NCI-H524 treated with DMSO at 0.1 percent for 48 hours (cell line): ENCODE measurements around the gene AKAP14.
A peak's percentile ranks its signal among the peaks of the same experiment; 100 is the strongest.
"Not testable (repeated sequence)": the region's sequence is repeated elsewhere in the genome, so short reads cannot be mapped to it uniquely, and the experiment has no call there.

Source experiments
- DNase-seq: peaks from one replicate; lab custom pipeline; 2025; lab: John Stamatoyannopoulos, UW

The AKAP14 gene

DNA sequence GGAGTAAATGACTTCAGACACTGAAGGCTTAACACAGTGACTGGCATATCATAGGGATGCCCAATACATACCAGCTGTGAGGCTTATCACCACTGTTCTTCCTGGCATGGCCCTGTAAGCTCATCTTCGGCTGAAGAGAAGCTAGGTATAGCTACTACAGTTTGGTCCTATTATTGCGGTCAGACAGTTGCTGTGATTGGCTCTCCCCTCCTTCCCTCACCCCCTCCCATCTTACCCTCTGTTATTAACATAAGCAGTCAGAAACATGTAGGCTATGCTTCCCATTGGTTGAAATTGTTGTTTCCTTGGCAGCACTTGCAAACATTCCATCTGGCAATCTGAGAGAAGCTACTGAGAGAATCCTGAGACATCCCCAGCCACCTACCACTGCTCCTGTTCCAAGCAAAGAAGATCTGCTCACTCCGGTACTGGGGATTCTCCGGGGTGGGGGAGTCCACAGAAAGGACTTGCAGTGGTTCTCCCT lies at the start of gene AKAP14:
TSS of gene AKAP14 (plus strand) at position 51 of the 484 bp plus-strand sequence. CDS start 7,331 bp downstream, outside the sequence.
- DNase-seq, result no peak

DNA sequence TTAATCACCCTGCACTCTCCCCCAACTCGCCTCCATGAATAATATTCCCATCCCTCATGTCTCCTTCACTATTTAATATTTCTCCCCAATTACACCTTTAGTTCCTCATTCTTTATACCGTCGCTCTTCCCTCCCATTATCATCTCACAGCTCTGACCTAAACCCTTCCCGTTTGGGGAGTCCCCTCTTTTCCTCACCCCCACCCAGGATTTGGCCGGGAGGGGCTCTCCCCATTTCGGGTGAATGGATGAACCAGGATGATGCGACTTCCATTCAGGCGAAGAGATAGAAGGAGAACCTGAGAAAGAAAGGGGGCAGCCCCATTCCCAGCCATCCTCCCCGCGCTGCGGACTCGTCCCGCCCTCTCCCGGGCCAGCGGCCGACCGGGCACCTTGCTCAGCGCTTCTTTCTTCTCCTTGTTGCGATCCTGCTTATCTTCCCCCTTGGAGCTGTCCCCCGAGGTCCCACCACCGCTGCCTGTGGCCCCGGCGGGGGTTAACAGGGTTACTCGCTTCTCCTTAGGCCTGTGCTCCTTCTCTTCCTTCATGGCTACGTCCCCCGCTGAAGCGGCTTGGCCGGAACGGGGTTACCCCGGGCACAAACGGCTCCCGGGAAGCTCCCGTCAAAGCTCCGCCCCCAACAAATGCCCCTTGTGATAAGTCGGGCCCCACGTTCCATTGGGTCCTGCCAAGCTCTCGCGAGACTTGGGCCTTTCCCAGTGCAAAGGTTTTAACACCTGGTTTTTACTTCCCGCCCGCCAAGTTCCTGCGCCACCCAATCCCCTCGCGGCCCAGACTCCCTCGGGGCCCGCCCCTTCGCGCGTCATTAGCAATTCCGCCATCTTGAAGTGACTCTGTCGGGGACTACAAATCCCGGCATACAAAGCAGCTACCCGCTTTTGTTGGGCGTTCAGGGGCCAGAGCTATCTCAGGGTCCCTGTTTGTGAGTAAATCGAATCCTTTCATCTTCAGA lies 43.0 kb upstream of the AKAP14 start, which contains the start of gene UPF3B:
TSS of gene UPF3B (minus strand) at position 582 of the 972 bp plus-strand sequence. CDS start at position 547, 35 bp downstream.
- DNase-seq, result peak; percentile 96

DNA sequence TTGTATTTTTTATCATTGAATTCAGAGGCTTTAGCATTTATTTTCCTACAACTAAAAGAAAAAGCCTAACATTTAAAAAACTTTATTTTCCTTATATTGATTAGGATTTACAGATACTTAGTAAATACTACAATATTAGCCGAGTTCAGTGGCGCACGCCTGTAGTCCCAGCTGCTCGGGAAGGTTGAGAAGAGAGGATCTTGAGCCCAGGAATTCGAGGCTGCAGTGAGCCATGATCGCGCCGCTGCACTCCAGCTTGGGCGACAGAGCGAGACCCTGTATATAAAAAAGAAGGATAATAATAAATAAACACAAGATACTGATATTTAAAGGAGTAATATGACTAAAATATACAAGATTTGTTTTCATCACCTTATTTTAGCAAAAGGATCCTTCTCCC lies 42.2 kb upstream of the AKAP14 start:
- DNase-seq, result no peak

DNA sequence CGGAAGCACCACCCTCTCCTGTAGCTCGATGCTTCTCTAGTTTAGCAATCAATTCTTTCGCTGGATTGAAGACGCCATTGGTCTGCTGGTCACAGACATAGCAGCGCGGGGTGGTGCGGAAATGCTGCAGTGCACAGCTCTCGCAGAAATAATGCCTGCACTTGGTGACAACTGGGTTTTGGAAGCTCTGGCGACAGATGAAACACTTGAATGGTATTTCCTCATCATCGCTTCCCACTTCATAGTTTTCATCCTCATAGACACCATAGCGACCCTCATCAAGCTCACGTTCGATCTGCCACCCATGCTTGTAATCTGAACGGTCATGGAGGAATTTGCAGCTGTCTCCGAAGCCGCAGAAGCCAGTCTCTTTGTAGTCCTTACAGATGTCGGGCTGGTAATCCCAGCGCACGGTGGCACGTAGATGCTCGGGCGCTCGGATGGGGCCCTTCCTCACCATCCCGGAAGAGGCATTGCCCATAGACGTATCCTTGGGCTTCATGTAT lies 25.0 kb upstream of the AKAP14 start:
- no peak for DNase-seq

DNA sequence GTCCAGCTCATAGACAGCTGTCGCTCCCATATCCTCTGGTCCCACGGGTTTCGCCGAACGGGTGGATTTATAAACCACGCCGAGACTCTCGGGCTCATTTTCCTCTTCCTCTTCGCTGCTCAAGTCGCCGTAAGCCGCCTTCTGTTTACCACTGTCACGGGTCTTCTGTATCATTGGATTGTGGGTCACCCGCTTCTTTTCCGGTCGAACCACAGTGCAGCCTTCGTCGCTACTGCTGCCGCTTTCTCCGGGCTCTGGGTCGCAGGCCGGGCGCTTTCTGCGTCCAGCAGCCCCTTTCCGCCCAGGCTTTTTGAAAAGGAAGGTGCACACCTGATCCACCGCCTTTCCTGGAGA lies 24.5 kb upstream of the AKAP14 start:
- no peak for DNase-seq

DNA sequence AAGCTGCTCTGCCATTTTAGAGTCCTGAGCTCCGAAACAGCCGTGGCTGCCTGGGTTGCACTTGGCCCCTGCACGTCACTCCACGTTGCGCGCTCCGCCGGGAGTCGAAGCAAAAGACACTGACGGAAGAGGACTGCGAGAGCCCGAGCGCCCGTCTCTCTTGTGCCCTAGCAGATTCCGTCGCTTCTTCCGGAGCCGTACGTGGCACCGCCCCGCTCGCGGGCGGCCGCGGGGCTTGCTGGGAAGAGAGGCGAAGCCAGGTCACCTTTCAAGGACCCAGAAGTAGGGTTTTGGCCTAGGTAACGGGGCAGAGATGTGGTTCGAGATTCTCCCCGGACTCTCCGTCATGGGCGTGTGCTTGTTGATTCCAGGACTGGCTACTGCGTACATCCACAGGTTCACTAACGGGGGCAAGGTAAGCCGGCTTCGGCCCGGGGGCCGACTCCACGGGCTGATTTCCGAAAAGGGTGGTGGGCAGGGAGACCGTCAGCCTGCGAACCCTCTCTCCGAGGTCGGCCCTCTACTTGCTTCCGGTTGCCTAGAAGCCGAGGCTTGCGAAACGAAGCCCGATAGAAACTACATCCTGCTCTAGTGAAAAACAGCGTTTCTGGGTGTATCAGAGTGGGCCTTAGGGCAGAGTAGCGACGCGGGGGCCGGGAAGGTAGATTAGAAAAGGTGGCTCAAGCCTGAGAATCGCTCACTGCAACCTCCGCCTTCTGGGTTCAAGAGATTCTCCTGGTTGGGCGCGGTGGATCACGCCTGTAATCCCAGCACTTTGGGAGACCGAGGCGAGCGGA lies 23.9 kb upstream of the AKAP14 start, which contains the start of the genes NDUFA1 and RNF113A:
TSS of gene NDUFA1 (plus strand) at position 234 of the 797 bp plus-strand sequence. CDS start at position 314, 80 bp downstream.
TSS of gene RNF113A (minus strand) at position 135 of the 797 bp plus-strand sequence. CDS start at position 15, 120 bp downstream.
- peak; percentile 82 for DNase-seq

DNA sequence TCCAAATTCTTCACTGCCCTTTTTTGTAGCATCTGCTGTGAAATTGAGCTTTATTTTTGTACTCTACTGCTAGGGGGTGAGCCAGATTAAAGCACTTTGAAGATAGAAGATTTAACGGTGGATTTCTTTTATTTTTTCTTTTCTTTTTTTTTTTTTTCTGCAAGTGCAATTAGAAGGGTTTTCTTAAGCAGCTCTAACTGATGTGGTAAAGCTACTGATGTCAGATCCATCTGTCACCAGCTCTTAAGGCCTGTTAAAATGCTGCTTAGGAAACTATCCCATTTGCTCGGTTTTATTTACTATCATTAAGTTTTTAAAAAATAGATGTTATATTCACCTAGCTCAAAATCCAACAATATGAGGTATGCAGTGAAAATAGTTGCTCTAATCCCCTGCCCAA lies 17.0 kb upstream of the AKAP14 start:
- no peak for DNase-seq

DNA sequence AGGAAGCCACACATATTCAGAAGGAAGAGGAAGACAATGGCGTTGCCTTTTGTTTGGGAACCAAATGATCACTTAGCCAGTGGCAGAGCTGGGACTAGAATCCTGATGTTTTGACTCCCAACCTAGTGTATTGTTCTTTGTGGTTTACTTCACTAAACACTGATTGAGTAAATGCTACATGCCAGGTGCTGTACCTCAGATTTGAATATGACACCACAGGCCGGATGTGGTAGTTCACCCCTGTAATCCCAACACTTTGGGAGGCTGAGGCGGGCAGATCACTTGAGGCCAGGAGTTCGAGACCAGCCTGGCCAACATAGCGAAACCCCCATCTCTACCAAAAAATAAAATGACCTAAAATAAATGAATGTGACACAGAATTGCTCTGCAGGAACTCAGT lies 15.6 kb upstream of the AKAP14 start:
- no peak for DNase-seq

DNA sequence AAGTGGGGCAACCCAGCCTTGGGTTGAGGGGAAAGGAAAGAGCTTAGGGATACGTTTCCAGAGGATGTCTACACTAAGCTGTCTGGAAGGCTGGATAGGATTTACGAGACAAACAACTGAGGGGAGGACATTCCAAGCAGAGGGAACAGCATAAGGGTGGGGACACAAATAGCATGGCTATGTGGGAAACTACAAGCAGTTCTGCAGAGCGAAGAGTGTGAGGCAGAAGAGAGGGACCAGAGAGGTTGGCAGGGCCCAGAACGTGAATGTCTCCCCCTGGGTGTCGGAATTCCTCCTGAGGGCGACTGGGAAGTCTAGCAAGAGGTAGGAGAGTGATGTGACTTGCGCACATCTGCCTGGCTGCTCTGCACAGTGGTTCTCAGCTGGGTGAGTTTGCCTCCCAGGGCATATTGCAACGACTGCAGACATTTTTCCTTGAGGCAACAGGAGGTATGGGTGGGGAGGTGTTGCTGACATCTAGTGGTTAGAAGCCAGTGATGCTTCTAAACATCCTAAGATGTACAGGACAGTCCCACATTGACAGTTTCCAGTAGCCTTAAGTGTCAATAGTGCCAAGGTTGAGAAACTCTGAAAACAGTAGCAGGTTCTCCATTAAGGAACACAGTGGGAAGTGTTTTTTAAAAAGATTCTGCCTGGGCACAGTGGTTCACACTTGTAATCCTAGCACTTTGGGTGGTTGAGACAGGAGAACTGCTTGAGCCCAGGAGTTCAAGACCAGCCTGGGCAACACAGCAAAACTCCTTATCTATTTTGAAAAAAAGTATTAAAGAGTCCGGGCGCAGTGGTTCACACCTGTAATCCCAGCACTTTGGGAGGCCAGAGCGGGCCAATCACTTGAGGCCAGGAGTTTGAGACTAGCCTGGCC lies 14.9 kb upstream of the AKAP14 start:
- DNase-seq, result no peak

DNA sequence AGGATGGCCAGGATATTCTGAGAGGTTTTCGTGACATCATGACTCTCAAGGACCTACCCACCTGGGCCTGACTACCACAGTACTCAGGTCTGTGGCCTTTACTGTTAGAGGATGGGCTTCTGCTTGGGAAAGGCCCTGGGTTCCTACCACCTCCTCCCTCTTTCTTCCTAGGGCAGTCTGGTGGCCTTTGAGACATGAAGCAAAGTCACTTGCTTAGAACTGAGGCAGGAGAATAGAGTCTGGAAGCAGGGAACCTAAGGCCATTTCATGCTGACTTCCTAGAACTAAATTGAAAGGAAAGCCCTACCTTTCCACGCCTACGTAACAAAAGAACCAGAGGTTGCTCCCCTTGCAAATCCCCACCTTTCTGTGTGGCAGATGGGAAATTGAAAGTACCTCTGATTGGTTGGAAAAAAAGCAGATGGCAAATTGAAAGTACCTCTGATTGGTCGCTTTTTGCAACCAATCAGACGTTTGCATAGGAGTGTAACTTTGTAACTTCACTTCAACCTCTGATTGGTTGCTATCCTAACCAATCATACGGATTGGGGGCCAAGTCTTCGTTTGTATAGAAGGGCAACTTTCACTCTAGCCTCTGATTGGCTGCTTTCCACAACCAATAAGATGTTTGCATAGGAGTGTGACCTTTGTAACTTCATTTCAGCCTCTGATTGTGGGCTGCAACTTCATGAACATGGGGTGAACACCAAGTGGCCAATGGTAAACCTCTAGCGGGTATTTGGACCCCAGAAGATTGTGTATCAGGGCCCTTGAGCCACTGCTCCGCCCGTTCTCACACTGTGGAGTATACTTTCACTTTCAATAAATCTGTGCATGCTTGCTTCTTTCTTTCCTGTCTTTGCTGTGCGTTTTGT lies 9.9 kb upstream of the AKAP14 start:
- no peak for DNase-seq

DNA sequence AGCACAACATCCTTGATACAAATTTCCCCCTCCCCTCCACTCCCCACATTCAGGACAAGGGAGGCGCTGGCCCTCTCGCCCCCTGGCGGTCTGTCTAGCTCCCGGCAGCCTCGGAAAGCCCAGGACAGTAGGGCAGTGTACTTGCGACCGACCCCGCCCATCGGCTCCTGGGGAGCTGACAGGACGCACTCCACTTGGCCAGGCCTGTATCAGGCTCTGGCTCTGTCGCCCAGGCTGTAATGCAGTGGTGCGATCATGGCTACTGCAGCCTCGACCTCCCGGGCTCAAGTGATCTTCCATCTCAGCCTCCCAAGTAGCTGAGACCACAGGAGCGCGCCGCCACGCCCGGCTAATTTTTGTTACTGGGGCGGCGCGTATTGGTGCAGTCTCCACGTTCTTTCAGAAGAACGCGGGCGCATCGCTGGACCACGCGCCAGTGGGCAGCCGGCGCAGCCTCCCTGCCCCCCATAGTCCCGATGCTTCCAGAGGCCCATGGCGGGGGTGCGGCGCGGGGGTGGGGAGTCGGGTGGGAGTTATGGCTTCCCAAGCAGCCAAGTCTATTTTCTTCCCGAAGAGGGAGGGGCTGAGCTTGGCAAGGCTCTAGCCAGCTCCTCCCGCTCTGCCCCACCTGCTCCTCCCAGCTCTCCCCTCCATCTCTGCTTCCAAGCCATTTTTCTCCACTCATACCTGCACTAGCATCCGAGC lies 7.8 kb upstream of the AKAP14 start:
- peak; percentile 37 for DNase-seq

DNA sequence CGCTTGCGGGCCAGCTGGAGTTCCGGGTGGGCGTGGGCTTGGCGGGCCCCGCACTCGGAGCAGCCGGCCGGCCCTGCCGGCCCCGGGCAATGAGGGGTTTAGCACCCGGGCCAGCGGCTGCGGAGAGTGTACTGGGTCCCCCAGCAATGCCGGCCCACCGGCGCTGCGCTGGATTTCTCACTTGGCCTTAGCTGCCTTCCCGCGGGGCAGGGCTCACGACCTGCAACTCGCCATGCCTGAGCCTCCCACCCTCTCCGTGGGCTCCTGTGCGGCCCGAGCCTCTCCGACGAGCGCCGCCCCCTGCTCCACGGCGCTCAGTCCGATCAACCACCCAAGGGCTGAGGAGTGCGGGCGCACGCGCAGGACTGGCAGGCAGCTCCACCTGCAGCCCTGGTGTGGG lies 5.1 kb upstream of the AKAP14 start:
- DNase-seq, result not testable (repeated sequence)

DNA sequence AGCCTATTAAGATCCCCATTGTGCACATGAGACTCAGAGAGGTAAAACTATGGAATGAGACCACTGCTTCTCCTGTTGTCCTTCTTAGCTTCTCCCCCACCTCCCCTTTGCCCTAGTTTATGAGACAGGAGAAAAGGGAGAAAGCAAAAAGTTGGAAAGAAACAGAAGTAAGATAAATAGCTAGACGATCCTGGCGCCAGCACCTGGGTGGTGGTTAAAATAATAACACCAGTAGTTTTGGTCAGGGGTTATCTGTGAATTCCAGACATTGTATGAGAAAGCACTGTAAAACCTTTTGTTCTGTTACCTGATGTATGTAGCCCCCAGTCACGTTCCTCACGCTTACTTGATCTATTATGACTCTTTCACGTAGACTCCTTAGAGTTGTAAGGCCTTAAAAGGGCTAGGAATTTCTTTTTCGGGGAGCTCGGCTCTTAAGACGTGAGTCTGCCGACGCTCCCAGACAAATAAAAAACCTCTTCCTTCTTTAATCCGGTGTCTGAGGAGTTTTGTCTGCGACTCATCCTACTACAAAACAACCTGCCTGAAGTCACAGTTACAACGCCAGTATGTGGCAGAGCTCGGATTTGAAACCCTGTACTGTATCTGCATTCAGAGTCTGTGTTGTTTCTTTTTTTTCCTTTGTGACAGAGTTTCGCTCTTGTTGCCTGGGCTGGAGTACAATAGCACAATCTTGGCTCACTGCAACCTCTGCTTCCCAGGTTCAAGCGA lies 3.6 kb upstream of the AKAP14 start:
- not testable (repeated sequence) for DNase-seq

DNA sequence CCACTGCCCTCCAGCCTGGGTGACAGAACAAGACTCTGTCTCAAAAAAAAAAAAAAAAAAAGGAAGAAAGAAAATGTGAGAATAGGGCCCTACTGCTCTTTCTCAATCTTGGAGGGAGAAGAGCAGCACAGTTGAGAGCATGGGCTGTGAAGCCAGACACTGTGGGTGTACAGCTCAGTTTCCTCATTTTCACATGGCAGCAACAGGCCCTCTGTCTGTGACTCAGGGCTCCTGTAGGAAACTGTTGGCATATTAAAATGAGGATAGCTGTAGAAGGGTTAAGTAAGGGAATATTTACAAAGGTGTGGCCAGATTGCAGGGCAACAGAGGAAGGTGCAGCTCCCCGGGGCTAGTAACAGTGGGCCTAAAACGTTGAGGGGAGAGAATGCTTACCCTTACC lies 3.4 kb downstream of the AKAP14 start:
- DNase-seq, result no peak

DNA sequence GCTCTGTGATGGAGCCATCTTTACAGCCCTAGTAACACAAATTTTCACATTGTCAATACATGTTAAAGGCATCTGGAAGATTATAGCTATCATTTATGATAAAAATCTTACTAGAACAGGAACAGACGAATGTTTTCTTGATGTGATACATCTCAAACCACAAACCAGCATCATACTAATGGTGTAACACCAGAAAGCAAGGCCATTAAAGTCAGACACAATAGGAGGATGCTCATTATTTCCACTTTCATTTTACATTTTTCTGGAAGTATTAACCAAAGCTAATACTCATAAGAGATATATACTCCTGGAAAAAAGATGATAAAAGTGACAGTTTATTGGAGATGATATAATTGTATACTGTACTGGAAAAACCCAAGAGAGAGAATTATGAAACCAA lies 5.3 kb downstream of the AKAP14 start:
- DNase-seq, result no peak

DNA sequence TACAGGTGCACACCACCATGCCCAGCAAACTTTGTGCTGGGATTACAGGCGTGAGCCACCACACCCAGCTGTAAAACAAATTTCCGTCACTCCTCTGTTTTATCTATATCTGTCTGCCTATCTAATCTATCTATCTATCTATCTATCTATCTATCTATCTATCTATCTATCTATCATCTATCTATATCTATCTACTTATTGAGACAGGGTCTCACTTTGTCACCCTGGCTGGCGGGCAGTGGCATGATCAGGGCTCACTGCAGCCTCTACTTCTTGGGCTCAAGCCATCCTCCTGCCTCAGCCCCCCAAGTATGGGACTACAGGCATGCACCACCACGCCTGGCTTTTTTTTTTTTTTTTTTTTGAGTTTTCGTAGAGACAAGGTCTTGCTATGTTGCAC lies 20.6 kb downstream of the AKAP14 start:
- no peak for DNase-seq

DNA sequence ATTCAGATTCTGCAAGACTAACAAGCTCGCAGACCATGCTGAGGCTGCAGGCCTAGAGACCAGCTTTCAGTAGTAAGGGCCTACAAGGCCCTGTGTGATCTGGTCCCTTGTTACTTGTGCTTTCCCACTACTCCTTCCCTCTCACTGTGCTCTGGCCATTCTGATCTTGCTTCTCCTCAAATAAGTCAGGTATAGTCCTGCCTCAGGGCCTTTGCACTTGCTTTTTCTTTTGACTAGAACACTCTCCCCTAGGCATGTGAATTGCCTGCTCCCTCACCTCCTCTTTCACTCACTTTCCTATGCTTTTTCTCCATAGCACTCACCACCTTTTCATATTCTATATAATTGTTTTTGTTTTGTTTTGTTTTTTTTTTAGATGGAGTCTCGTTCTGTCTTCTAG lies 22.2 kb downstream of the AKAP14 start:
- no peak for DNase-seq

DNA sequence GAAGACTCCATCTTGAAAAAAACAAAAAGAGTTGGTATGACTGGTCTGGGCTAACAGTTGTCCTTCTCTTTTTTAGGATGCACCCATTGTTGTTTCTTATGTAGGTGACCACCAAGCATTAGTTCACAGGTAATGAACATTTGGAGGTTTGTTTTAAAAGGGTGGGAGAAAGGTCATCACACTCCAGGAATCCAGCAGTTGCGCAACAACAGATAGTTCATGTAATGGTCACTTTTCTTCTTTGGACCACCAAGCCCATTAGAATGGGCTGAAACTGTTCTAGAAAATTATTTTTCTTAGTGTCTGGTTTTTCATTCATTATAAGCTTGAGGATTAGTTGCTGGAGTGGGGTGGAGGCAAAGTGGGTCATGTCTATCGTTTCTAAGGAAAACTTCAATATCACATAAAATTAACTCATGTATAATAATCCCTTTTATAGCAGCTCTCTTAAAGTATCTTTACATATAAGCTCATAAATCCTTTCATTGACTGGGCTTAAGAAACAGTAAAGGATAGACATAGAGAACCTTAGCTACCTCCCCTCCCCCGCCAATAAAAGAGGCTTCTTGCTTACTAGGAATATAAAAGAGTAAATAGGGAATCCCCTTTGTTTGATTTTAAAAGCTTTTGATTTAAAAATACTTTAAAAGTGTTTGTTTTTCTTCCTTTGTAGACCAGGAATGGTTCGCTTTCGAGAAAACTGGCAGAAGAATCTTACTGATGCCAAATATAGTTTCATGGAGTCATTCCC lies 24.3 kb downstream of the AKAP14 start:
- no peak for DNase-seq
